Stimulated activated CD8-positive, alpha-beta memory T cell treated with anti-CD3 and anti-CD28 coated beads, Interleukin-15, amount 100 ng/mL, for 48 hours (primary cell): ENCODE data around the gene CHD1.
A peak's percentile ranks its signal among the peaks of the same experiment; 100 is the strongest.
"Not testable (repeated sequence)": the region's sequence is repeated elsewhere in the genome, so short reads cannot be mapped to it uniquely, and the experiment has no call there.

Source experiments
- DNase-seq, 2 donors: peaks; one replicate each; pipeline ENCODE4 v3.0.0-alpha.2; 2020; ENCODE audit warnings: low read depth in 2 of 2

CHD1 gene

DNA sequence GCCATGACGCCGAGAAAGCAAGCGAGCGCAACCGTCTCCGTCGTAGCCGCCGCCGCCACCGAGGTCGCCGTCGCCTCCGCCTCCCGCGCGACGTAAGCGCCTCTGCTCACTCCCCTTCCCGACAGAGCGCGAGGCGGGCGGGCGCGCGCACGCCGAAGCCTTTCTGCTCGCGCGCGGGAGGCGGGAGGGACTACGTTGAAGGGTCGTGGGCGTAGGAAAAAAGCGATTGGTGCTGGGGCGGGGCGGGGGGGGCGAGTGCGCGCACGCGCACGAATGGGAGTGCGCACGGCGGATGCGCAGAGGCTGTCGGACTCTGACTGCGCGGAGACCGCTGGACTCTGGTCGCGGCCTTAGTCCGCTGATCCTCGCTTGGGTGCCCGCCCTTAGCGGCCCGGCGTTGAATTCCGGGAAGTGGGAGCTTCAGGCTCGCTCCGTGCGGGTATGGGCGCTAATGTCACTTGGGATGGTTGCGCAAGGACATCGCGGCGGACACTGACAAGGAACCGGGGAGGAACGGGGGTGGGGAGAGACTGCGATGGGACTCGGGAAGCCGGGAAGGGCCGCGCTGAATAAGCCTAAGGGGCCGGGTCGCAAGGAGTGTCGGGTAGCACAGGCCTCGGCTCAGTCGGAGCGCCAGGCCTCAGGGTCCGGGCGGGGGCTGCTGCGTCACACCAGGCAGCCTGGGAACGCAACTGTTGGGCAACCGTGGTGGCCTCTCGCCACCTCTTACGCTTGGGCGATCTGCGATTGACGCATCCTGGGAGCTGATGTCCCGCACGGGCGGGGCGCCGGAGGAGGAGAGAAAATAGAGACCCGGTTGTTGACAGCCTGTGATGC is at the start of gene CHD1:
CHD1 (minus strand) TSS at position 135 of the 837 bp plus-strand sequence. CDS start 2,621 bp downstream, outside the sequence.
- DNase-seq, result peak; percentile 90 to 93

GRCh38 chr5:98978528-98978927 is 49.7 kb upstream of the CHD1 start:
- no peak for DNase-seq

DNA sequence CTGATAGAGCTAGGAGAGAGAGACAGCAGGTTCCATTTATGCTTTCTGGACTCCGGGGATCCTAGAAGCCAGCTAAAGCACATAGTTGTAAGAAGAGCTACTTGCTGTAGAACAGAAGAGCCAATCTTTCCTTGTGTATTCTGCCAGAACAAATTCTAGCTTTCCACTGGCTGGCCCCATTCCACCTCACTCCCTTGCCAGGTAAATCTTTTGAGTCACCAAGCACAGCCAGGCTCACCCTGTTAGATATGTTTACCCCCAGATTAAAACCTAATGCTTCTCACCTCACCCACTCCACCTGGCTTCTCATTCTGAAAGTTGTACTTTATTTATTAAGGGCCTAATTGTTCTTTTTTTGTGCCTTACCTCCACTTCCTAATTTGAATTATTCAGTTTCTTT is 48.9 kb upstream of the CHD1 start:
- no peak for DNase-seq

DNA sequence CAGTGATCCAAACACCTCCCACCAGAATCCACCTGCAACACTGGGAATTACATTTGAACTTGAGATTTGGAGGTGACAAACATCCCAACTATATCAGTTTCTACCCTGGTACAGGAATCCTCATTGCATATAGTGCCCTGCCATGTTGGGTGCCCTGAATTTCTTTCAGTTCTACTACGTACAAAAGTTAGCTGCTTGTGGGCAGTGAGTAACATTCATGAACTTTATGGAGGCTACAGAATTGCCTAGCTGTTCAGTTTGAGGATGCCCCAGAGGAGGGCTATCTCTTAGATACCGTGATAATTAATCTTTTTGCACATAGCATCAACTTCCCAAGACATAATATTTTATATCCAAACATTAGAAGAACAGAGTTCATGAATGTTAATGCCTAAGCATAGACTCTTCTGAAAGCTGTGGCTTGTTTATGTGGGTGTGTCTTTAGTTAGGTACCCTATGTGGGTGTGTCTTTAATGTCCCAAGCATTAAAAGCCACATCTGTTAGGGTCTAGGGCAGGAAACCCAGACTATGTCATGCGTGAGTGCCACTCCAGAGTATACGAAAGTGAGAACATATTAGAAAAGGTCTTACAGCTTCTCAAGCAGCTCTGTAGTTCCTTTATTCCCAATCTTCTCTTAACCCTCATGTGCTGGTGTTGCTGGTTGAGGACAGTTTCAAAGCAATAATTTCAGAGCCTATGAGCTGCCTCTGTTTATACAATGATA is 47.0 kb upstream of the CHD1 start:
- no peak for DNase-seq

DNA sequence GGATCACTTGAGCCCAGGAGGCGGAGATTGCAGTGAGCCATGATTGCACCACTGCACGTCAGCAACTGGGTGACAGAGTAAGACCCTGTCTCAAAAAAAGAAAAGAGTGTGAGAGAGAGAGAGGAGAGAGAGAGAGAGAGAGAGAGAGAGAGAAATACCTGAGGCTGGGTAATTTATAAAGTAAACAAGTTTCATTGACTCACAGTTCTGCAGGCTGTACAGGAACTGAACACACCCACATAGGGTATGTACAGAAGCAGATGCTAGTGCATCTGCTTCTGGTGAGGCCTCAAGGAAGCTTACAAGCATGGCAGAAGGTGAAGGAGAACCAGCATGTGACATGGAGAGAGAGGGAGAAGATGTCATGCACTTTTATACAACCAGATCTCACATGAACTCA is 46.4 kb upstream of the CHD1 start:
- DNase-seq, result no peak

DNA sequence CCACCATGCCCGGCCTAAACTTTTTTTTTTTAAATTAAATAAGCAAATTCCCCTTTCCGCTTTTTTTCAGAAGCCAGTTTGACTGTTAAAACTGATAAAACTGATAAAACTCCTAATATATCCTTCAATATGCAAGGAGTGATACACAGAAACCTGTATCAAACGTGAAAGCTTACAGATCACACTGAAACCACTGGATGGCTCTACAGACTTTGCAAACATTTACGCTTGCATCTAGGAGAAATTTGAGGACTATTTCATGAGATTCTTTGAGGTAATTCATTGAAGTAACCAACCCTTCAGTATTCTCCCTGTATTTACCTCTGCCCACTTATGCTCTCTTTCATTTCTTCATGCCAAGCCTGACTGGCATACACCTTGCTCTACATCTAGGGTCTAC is 40.6 kb upstream of the CHD1 start:
- DNase-seq, result no peak

DNA sequence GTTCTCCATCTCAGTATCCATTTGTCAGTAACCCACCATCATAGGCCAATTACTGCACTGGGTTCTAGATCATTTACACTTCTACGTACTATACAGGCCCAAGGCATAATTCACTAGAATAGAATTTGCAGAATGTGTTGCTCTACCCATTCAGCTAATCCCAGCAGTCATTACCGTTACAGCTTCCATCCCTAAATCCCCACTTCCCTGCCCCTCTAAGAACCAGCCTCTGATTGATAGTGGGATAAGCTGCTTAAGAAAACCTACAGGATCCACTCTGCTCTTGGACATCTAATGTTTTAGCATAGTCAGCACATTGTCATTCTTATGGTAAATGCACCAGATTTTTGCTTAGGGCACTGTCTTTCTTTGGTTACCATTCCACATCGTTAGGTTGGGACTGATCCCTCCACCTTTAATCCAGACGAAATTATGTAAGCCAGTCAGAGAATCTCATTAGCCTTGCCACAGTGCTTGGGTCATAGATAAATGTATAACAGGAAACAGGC is 39.3 kb upstream of the CHD1 start:
- no peak for DNase-seq

DNA sequence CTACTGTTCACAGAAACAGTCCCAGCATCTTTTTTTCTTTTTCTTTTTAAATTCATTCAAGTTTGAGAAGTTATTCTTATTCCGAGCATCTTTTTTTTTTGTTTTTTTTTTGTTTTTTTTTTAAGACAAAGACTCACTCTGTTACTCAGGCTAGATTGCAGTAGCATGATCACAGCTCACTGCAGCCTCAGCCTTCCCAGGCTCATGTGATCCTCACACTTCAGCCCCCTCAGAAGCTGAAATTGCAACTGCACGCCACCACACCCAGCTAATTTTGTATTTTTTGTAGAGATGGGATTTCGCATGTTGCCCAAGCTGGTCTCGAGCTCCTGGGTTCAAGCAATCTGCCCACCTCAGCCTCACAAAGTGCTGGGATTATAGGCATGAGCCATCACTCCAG is 36.4 kb upstream of the CHD1 start:
- no peak for DNase-seq

DNA sequence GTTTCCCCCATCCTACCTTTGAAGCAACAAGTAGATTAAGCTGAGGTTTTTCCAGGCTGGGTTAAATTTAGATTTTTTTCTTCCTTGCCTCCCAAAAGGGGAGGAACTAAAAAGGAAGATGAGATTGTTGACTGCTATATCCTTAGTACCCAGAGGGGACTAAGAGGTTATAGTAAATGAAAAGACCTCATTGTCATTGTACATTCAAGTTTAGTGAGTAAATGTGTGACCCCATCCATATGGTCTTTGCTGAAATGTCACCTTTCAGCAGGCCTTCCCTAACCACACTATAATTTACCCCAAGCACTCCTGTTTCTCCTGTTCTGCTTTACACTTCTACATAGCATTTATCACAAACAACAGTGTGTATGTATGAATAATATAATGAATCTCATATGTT is 35.8 kb upstream of the CHD1 start:
- DNase-seq, result no peak

DNA sequence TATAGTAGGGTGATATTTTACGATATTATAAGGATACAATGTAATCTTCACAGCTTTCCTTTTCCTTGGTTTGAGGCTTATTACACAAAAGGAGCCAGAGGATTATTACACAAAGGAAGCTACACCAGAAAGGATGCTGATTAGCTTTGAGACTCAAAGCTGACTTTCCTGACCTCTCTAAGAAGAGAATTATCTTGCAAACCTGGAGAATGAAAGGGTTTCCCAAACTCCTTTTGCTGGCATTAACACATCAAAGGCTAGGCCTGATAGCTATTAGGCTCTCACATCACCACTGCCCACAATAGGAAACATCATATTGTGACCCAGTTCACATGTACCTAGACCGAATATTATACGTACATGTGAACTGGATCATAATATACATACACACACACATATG is 34.2 kb upstream of the CHD1 start:
- no peak for DNase-seq

DNA sequence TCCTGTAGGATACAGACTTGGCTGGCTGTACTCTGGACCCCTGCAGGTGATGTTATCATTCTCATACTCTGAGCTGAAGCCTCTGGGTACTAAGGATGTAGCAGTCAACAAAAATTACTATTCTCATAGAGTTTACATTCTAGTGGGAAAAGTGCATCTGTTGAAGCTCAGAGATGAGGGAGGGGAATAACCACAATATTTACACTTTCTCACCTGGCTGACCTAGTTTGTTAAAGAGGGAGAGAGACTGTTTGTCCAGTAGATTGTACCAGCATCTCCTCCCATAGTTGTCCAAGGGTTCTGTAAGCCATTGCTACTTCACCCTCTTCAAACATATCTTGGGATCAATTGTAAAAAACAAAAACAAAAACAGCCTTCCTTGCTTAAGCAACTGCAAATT is 33.8 kb upstream of the CHD1 start:
- no peak for DNase-seq

- no peak for DNase-seq
Observed at GRCh38 chr5:98961665-98962344, 33.0 kb upstream of the CHD1 start.

DNA sequence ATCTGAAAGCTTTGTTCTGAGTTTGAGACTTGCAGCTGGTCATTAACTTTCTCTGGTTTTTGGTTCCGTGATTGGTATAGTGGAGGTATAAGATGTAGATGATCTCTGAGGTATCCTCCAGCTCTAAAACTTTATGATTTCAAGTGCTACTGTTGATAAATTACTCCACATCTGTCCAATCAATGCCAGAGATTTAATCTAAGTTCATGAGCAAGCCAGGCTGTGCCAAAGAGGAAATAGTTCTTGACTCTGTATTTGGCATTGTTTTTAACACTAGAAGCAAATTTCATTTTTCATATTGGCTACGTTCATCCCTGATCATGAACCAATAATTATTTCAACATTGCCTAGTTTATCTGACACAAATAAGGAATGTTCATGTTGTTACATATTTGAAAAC is 28.5 kb upstream of the CHD1 start:
- DNase-seq, result no peak

- DNase-seq, result not testable (repeated sequence)
Observed at GRCh38 chr5:98955888-98956287, 27.1 kb upstream of the CHD1 start.

DNA sequence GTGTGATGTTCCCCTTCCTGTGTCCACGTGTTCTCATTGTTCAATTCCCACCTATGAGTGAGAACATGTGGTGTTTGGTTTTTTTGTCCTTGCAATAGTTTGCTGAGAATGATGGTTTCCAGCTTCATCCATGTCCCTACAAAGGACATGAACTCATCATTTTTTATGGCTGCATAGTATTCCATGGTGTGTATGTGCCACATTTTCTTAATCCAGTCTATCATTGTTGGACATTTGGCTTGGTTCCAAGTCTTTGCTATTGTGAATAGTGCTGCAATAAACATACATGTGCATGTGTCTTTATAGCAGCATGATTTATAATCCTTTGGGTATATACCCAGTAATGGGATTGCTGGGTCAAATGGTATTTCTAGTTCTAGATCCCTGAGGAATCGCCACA is 26.7 kb upstream of the CHD1 start:
- DNase-seq, result not testable (repeated sequence)

GRCh38 chr5:98954392-98955028 is 25.7 kb upstream of the CHD1 start:
- DNase-seq, result no peak

GRCh38 chr5:98942847-98943246 is 14.0 kb upstream of the CHD1 start:
- no peak for DNase-seq

DNA sequence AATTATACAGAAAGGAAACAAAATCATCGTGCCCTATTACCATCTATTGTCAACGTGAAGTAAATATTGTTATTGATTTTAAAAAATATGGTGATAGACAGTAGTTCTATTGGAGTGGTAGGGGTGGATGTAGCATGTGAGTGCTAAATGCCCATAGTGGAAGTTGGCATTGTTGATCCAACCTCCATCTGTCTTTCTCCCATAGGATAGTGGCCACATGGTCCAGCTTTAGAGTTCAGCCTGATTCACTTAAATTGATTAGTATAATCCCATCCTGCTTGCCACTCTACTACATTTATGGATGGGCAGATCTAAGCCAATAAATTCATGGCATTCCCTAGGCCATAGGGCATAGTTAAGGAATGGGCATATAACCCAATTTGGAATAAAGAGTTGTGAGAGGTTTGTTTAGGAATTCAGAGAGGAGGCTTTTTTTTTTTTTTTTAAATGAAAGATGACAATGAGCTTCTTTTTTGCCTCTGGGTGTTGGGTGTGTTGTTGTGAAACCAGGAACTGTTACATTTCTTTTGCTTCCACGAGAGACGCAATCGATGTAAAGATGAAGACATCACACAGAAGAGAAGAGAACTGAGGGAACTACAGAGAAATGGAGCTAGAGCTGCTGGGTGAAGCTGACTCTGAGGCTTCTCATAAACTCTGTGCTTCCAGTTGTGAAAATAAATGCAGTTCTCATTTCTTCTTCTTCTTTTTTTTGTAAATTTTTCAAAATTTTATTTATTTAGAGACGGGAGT is 12.5 kb upstream of the CHD1 start:
- DNase-seq, result no peak

DNA sequence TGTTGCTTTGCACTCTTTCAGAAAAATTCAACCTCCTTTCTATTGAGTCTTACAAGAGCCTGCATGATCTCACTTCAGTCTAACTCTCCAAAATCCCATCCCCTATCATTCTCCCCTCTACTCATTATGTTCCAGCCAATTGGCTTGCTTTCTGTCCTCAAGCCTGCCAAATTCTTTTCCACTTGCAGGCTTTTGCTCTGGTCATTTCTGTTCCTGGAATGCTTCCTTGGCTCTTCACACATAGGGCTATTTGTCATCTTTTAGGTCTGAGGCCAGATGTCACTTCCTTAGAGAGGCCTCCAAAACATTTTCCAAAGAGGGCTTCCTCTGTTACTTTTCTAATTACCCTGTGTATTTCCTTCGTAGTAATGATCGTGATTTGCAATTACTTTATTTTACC is 11.8 kb upstream of the CHD1 start:
- DNase-seq, result no peak

GRCh38 chr5:98938464-98938863 is 9.7 kb upstream of the CHD1 start:
- DNase-seq, result no peak
